WTC11 (cell line): Measurements from ENCODE around the gene CCDC150. TPM values are rescaled to one million over a fixed set of nuclear protein-coding genes. Genes with fewer than 3 reads are reported as not detected.
A peak's percentile ranks its signal among the peaks of the same experiment; 100 is the strongest.

Experiments
- ATAC-seq: fragments of 200-7000 bp; cut with Tn5 transposase; 2 replicates; pipeline ENCODE4 v1.10.0; 2021; ENCODE audit warnings: mild to moderate bottlenecking, moderate library complexity
- CTCF ChIA-PET: fragments of 300-600 bp; sonication (Branson Sonifier 250); formaldehyde crosslinking; loops from one replicate; lab custom pipeline; 2021; ENCODE audit warnings: antibody characterized with exemption; lab: Charles Lee
- POLR2A ChIA-PET: fragments of 350-600 bp; sonication (Branson Sonifier 250); formaldehyde crosslinking; loops from one replicate; lab custom pipeline; 2021; ENCODE audit warnings: antibody characterized with exemption; lab: Charles Lee
- DNase-seq: peaks from one replicate; pipeline ENCODE4 v3.0.0; 2021; ENCODE audit warnings: low spot score
- H3K27ac Mint-ChIP-seq: 2 replicates; pipeline ENCODE4 v1.8.0; 2021; ENCODE audit warnings: mixed read lengths
- H3K27me3 Mint-ChIP-seq: 2 replicates; pipeline ENCODE4 v1.8.0; 2021; ENCODE audit warnings: low read depth, mild to moderate bottlenecking, moderate library complexity, mixed read lengths
- H3K36me3 Mint-ChIP-seq: 2 replicates; pipeline ENCODE4 v1.8.0; 2021; ENCODE audit warnings: mixed read lengths
- H3K4me1 Mint-ChIP-seq: 2 replicates; pipeline ENCODE4 v1.8.0; 2022; ENCODE audit warnings: mixed read lengths
- H3K4me3 Mint-ChIP-seq: 2 replicates; pipeline ENCODE4 v1.8.0; 2021; ENCODE audit warnings: mild to moderate bottlenecking, moderate library complexity, mixed read lengths
- H3K9me3 Mint-ChIP-seq: 2 replicates; pipeline ENCODE4 v1.8.0; 2021; ENCODE audit warnings: mixed read lengths
- EMX1 ChIP-seq: fragments of 250-450 bp; sonication (Bioruptor Pico); IDR thresholded peaks from 2 replicates; pipeline ENCODE4 v1.8.0; 2021; ENCODE audit warnings: mild to moderate bottlenecking
- ETV6 ChIP-seq: sonication (generic); formaldehyde crosslinking; IDR thresholded peaks from 2 replicates; pipeline ENCODE4 v1.8.1; 2022; ENCODE audit warnings: mild to moderate bottlenecking, missing genetic modification reagents
- FOXP1 ChIP-seq: sonication (generic); formaldehyde crosslinking; IDR thresholded peaks from 2 replicates; pipeline ENCODE4 v1.8.0; 2022; ENCODE audit warnings: missing genetic modification reagents, mild to moderate bottlenecking, moderate library complexity, borderline replicate concordance
- PRRX2 ChIP-seq: fragments of 250-450 bp; sonication (Bioruptor Pico); IDR thresholded peaks from 2 replicates; pipeline ENCODE4 v1.8.0; 2021; ENCODE audit warnings: mild to moderate bottlenecking
- SMAD3 ChIP-seq: sonication (generic); formaldehyde crosslinking; IDR thresholded peaks from 2 replicates; pipeline ENCODE4 v1.8.0; 2022; ENCODE audit warnings: missing genetic modification reagents, mild to moderate bottlenecking, borderline replicate concordance
- TP53 ChIP-seq: sonication (generic); formaldehyde crosslinking; IDR thresholded peaks from 2 replicates; pipeline ENCODE4 v1.8.1; 2023; ENCODE audit warnings: mild to moderate bottlenecking, missing genetic modification reagents
- ZBTB21 ChIP-seq: sonication (generic); formaldehyde crosslinking; IDR thresholded peaks from 2 replicates; pipeline ENCODE4 v1.8.1; 2023; ENCODE audit warnings: mild to moderate bottlenecking, missing genetic modification reagents, borderline replicate concordance
- ZNF416 ChIP-seq: fragments of 250-450 bp; sonication (Bioruptor Pico); IDR thresholded peaks from 2 replicates; pipeline ENCODE4 v1.9.0; 2021; ENCODE audit warnings: mild to moderate bottlenecking, inconsistent platforms
- ZNF423 ChIP-seq: fragments of 250-450 bp; sonication (Bioruptor Pico); IDR thresholded peaks from 2 replicates; pipeline ENCODE4 v2.1.2; 2022; ENCODE audit warnings: mild to moderate bottlenecking, moderate library complexity
- total RNA-seq: library from RNA; stranded (reverse); gene quantifications from 3 replicates; pipeline ENCODE4 v1.2.3, GENCODE V29; 2021
- TF ChIP-seq, protein P1 (sequence below): sonication (generic); formaldehyde crosslinking; IDR thresholded peaks from 2 replicates; pipeline ENCODE4 v1.8.1; 2023; ENCODE audit warnings: mild to moderate bottlenecking, missing genetic modification reagents
- TF ChIP-seq, protein P2 (sequence below): sonication (generic); formaldehyde crosslinking; conservative IDR thresholded peaks from 2 replicates; pipeline ENCODE4 v1.8.1; 2023; ENCODE audit warnings: mild to moderate bottlenecking, low read depth, missing genetic modification reagents, moderate library complexity
- TF ChIP-seq, protein P3 (sequence below): sonication (generic); formaldehyde crosslinking; IDR thresholded peaks from 2 replicates; pipeline ENCODE4 v1.8.0; 2022; ENCODE audit warnings: mild to moderate bottlenecking, missing genetic modification reagents
- TF ChIP-seq, protein P4 (sequence below): fragments of 250-450 bp; sonication (Bioruptor Pico); IDR thresholded peaks from 2 replicates; pipeline ENCODE4 v1.9.0; 2021; ENCODE audit warnings: moderate library complexity, mild to moderate bottlenecking, inconsistent platforms, borderline replicate concordance
- TF ChIP-seq, protein P5 (sequence below): fragments of 250-450 bp; sonication (Bioruptor Pico); IDR thresholded peaks from 2 replicates; pipeline ENCODE4 v1.9.0; 2021; ENCODE audit warnings: mild to moderate bottlenecking, borderline replicate concordance
- TF ChIP-seq, protein P6 (sequence below): sonication (generic); formaldehyde crosslinking; IDR thresholded peaks from 2 replicates; pipeline ENCODE4 v1.8.1; 2023; ENCODE audit warnings: mild to moderate bottlenecking, missing genetic modification reagents

Gene CCDC150
- total RNA-seq, 1 experiment from 2014 or later: 43.0 TPM

DNA sequence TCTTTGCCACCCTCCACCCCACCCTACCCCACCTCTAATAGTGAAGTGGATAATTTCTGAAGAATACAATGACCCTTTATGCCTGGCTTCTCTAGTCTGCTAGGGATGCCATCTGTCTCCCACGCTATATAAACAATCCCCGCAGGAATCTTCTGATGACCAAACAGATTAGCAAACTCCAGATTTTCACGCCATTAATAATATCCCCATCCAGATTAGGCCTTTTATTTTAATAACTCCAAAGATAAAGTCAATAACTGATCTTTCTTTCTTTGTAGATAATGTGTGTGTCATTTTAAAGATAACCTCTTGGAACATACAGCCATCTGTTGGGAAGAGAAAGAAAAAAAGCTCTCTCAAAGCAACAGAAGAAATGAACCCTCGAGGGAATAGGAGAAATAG, 47.9 kb upstream of the CCDC150 start (continued):
- no peak for TF ChIP-seq TP53 (CRISPR knock-in tag)

DNA sequence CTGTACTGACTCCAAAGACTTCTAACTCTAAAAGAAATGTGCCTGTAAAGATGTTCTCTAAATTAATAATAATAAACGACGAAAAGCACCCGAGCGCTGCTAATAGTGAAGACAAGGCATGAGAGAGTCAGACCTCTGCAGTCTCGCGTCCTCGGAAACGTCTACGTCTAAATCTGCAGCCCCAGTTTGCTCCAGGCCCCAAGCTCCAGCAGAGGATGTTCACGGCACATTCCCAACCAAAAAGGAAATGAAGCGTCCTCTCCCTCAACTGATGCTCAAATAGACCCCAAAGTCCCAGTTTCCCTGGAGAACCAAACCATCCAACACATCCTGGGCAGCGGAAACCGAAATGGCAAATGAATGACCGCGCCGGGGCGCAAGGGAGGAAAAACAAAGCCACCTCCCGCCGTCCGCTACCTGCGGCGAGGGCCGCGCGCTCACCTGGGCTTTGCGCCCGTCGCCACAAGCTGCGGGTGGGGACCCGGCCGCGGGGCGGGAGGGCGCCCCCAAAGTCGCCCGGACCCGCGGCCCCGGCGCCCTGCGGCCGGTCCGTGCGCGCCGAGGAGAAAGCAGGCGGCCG, 47.1 kb upstream of the CCDC150 start:
- ATAC-seq: peak; percentile 57
- Mint-ChIP-seq H3K27me3 (peaks cover 55% of the 10 kb centered on the region), H3K4me3 (peak overlapping the region; percentile 87), H3K27ac (0 out of 2 replicates have a peak overlapping the region, but pooled peaks have one; percentile 38), H3K4me1 (peaks cover 16% of the 10 kb centered on the region), H3K36me3 (no peaks in the 10 kb centered on the region), H3K9me3 (no peaks in the 10 kb centered on the region)
- ChIA-PET POLR2A (interaction anchor here (0.5 to 0.9 kb wide), 2 partner anchors 47 to 80 kb away, joined by 3 read pairs; partner anchors contain the start of gene CCDC150), CTCF (no interaction called here)
- TF ChIP-seq EMX1 (no peak), PRRX2 (CRISPR knock-in tag) (0 out of 2 replicates have a peak, but pooled peaks have one; percentile 15), ZNF416 (no peak), ZNF423 (peak; percentile 91)
- TF ChIP-seq, protein P1, sequence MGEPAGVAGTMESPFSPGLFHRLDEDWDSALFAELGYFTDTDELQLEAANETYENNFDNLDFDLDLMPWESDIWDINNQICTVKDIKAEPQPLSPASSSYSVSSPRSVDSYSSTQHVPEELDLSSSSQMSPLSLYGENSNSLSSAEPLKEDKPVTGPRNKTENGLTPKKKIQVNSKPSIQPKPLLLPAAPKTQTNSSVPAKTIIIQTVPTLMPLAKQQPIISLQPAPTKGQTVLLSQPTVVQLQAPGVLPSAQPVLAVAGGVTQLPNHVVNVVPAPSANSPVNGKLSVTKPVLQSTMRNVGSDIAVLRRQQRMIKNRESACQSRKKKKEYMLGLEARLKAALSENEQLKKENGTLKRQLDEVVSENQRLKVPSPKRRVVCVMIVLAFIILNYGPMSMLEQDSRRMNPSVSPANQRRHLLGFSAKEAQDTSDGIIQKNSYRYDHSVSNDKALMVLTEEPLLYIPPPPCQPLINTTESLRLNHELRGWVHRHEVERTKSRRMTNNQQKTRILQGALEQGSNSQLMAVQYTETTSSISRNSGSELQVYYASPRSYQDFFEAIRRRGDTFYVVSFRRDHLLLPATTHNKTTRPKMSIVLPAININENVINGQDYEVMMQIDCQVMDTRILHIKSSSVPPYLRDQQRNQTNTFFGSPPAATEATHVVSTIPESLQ (CRISPR knock-in tag): no peak
- TF ChIP-seq, protein P2, sequence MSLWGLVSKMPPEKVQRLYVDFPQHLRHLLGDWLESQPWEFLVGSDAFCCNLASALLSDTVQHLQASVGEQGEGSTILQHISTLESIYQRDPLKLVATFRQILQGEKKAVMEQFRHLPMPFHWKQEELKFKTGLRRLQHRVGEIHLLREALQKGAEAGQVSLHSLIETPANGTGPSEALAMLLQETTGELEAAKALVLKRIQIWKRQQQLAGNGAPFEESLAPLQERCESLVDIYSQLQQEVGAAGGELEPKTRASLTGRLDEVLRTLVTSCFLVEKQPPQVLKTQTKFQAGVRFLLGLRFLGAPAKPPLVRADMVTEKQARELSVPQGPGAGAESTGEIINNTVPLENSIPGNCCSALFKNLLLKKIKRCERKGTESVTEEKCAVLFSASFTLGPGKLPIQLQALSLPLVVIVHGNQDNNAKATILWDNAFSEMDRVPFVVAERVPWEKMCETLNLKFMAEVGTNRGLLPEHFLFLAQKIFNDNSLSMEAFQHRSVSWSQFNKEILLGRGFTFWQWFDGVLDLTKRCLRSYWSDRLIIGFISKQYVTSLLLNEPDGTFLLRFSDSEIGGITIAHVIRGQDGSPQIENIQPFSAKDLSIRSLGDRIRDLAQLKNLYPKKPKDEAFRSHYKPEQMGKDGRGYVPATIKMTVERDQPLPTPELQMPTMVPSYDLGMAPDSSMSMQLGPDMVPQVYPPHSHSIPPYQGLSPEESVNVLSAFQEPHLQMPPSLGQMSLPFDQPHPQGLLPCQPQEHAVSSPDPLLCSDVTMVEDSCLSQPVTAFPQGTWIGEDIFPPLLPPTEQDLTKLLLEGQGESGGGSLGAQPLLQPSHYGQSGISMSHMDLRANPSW (CRISPR knock-in tag): 0 out of 2 replicates have a peak, but pooled peaks have one; percentile 46
- DNase-seq: peak; percentile 64

DNA sequence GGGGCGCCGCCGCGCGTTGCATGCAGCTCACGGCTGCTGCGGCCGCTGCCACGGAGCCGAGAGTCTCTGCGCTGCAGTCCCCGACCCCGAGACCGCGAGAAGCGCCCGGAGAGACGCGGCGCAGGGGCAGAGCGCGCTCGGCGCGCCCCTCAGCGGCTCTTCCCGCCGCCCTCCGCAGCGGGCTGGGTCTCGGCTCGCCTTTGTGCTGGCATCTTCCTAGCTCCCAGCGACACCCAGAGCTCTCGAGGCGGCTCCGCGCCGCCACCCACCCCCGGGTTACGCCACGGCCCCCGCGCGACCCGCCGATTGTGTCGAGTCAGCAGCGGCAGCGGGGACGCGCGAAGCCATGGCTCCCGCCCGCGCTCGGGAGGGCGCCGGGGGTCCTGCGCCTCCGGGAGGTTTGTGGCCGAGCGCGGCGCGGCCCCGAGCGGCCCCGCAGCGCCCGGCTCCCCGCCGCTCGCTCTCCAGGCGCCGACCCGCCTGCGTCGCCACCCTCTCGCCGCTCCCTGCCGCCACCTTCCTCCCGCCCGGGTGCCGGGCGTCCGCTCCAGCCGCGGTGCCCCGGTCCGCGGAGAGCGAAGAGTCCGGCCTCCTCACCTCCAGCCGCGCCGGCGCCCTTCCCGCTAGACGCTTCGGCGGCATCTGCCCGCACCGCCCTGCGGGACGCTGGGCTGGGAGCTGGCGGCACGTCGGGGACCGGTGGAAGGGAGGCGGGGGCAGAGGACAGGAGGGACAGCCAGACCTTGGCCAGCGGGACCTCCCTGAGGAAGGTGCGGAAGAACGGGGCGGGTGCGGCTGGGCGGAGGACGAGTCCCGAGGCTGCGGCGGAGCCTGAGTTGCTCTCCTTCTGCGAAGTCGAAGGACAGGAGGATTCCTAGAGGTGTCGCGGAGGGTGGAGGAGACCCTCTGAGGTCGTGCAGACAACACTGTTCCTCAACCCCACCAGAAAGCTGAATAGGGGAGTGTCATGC, 46.3 kb upstream of the CCDC150 start, which contains the start of gene HECW2:
HECW2 (minus strand) TSS at position 644 of the 971 bp plus-strand sequence.
- ChIA-PET CTCF (no interaction called here), POLR2A (interaction anchor here (0.5 to 0.9 kb wide), 2 partner anchors 46 to 80 kb away, joined by 3 read pairs; partner anchors contain the start of gene CCDC150)
- DNase-seq (peak; percentile 61), ATAC-seq (peak; percentile 80)
- Mint-ChIP-seq H3K4me3 (peak within 1 kb of the TSS; percentile 87), H3K36me3 (no peaks in the 10 kb centered on the region), H3K9me3 (no peaks in the 10 kb centered on the region), H3K4me1 (peaks cover 16% of the 10 kb centered on the region), H3K27me3 (peaks cover 55% of the 10 kb centered on the region), H3K27ac (0 out of 2 replicates have a peak within 1 kb of the TSS, but pooled peaks have one; percentile 38)
- TF ChIP-seq, protein P3, sequence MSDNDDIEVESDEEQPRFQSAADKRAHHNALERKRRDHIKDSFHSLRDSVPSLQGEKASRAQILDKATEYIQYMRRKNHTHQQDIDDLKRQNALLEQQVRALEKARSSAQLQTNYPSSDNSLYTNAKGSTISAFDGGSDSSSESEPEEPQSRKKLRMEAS (CRISPR knock-in tag): no peak
- TF ChIP-seq SMAD3 (CRISPR knock-in tag) (no peak), FOXP1 (CRISPR knock-in tag) (no peak), ETV6 (peak; percentile 25; the same call in 1 of the 2 replicates), ZBTB21 (CRISPR knock-in tag) (no peak)
- TF ChIP-seq, protein P4, sequence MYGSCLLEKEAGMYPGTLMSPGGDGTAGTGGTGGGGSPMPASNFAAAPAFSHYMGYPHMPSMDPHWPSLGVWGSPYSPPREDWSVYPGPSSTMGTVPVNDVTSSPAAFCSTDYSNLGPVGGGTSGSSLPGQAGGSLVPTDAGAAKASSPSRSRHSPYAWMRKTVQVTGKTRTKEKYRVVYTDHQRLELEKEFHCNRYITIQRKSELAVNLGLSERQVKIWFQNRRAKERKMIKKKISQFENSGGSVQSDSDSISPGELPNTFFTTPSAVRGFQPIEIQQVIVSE (CRISPR knock-in tag): no peak
- TF ChIP-seq, protein P1 (CRISPR knock-in tag): no peak
- TF ChIP-seq, protein P5, sequence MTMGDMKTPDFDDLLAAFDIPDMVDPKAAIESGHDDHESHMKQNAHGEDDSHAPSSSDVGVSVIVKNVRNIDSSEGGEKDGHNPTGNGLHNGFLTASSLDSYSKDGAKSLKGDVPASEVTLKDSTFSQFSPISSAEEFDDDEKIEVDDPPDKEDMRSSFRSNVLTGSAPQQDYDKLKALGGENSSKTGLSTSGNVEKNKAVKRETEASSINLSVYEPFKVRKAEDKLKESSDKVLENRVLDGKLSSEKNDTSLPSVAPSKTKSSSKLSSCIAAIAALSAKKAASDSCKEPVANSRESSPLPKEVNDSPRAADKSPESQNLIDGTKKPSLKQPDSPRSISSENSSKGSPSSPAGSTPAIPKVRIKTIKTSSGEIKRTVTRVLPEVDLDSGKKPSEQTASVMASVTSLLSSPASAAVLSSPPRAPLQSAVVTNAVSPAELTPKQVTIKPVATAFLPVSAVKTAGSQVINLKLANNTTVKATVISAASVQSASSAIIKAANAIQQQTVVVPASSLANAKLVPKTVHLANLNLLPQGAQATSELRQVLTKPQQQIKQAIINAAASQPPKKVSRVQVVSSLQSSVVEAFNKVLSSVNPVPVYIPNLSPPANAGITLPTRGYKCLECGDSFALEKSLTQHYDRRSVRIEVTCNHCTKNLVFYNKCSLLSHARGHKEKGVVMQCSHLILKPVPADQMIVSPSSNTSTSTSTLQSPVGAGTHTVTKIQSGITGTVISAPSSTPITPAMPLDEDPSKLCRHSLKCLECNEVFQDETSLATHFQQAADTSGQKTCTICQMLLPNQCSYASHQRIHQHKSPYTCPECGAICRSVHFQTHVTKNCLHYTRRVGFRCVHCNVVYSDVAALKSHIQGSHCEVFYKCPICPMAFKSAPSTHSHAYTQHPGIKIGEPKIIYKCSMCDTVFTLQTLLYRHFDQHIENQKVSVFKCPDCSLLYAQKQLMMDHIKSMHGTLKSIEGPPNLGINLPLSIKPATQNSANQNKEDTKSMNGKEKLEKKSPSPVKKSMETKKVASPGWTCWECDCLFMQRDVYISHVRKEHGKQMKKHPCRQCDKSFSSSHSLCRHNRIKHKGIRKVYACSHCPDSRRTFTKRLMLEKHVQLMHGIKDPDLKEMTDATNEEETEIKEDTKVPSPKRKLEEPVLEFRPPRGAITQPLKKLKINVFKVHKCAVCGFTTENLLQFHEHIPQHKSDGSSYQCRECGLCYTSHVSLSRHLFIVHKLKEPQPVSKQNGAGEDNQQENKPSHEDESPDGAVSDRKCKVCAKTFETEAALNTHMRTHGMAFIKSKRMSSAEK (CRISPR knock-in tag): no peak
- TF ChIP-seq, protein P6, sequence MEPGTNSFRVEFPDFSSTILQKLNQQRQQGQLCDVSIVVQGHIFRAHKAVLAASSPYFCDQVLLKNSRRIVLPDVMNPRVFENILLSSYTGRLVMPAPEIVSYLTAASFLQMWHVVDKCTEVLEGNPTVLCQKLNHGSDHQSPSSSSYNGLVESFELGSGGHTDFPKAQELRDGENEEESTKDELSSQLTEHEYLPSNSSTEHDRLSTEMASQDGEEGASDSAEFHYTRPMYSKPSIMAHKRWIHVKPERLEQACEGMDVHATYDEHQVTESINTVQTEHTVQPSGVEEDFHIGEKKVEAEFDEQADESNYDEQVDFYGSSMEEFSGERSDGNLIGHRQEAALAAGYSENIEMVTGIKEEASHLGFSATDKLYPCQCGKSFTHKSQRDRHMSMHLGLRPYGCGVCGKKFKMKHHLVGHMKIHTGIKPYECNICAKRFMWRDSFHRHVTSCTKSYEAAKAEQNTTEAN: no peak
